ENCODE data around the gene STS.

Gene STS

GRCh38 chrX:7179446-7179845 is 31.9 kb downstream of the STS start:
- no peak for DNase-seq (ENCODE audit: low read depth)

- DNase-seq (ENCODE audit: low read depth), result no peak
Observed at GRCh38 chrX:7184816-7185215, 37.3 kb downstream of the STS start.

- DNase-seq (ENCODE audit: low read depth), result no peak
Observed at GRCh38 chrX:7188672-7189071, 41.2 kb downstream of the STS start.

- no peak for DNase-seq (ENCODE audit: low read depth)
Observed at GRCh38 chrX:7190157-7190556, 42.6 kb downstream of the STS start.

- no peak for DNase-seq (ENCODE audit: low read depth)
Observed at GRCh38 chrX:7191681-7192110, 44.2 kb downstream of the STS start.

GRCh38 chrX:7192871-7193270 is 45.4 kb downstream of the STS start:
- DNase-seq (ENCODE audit: low read depth), result no peak

GRCh38 chrX:7194606-7195005 is 47.1 kb downstream of the STS start:
- DNase-seq (ENCODE audit: low read depth), result no peak
